Activated CD4-positive, alpha-beta T cell treated with anti-CD3 and anti-CD28 coated beads, Interleukin-2, amount 50 U/mL, for 24 hours (primary cell): ENCODE results near the gene BRME1.

Experiments used
- DNase-seq, 2 donors: peaks; one replicate each; pipeline ENCODE4 v3.0.0-alpha.2; 2020; ENCODE audit warnings: low read depth in 1 of 2, low spot score in 1 of 2

BRME1 gene

GRCh38 chr19:13888281-13888680 is 17.6 kb downstream of the BRME1 start:
- DNase-seq: no peak

GRCh38 chr19:13887517-13887916 is 18.4 kb downstream of the BRME1 start:
- no peak for DNase-seq

GRCh38 chr19:13887018-13887436 is 18.9 kb downstream of the BRME1 start:
- no peak for DNase-seq

GRCh38 chr19:13885826-13886365 is 20.0 kb downstream of the BRME1 start:
- no peak for DNase-seq

DNA sequence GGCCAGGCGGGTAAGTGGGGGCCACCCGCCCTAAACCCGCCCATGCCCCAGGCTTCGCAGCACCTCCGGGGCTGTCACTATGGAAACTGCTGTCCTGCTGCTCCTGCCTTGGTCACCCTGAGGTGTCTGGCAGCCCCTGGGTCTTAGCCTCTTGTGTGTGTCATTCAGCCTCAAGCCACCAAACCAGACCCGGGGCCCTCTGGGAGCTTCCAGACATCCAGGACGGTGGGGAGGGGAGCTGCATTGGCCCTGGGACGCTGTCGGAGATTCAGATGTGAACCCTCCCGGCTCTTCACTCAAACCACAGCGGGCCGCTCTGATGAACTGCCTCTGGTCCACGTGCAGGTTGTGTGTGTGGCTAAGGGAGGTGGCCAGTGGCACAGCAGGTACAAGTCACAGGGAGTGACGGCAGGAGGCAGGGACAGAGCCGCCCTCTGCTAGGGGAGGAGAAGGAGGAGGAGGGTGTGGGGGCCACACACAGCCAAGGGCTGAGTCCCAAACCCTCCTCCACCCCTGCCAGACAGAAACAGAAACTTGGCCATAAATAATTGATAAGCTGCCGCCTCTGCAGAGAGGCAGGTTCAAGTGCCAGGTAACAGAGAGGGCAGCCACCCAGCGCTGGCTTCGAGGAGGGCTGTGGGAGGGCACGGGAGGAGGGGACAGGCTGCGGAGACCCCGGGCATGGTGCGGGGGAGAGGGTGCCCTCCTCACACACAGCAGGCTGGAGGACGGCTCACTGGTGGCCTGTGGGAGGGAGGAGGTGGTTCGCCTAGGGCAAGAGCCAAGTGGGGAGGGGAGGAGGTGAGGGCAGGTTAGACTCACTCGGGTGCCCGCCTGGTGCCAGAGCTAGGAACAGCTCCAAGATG is 21.0 kb downstream of the BRME1 start:
- no peak for DNase-seq

- DNase-seq: no peak
These were observed 22.3 kb downstream of the BRME1 start for GRCh38 chr19:13883516-13884064.

DNA sequence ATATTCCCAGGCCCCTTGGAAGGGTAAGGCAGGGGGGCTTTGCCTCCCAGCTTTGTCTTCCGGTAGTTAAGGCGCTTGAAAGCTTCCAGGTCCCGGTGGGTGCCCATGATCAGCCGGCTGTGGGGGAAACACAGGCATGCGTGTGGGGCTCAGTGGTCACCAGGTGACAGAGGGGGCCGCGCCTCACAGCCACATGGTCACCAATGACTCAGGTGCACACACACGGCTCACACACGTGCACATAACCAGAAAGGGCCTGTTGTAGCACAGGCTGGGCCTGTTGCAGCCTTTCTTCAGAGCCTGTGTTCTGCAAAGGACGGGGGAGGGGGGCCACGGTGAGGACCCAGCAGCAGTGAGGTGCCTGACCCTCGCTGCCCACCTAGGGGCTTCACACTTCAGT is 23.1 kb downstream of the BRME1 start:
- no peak for DNase-seq

GRCh38 chr19:13882419-13882795 is 23.5 kb downstream of the BRME1 start:
- no peak for DNase-seq

DNA sequence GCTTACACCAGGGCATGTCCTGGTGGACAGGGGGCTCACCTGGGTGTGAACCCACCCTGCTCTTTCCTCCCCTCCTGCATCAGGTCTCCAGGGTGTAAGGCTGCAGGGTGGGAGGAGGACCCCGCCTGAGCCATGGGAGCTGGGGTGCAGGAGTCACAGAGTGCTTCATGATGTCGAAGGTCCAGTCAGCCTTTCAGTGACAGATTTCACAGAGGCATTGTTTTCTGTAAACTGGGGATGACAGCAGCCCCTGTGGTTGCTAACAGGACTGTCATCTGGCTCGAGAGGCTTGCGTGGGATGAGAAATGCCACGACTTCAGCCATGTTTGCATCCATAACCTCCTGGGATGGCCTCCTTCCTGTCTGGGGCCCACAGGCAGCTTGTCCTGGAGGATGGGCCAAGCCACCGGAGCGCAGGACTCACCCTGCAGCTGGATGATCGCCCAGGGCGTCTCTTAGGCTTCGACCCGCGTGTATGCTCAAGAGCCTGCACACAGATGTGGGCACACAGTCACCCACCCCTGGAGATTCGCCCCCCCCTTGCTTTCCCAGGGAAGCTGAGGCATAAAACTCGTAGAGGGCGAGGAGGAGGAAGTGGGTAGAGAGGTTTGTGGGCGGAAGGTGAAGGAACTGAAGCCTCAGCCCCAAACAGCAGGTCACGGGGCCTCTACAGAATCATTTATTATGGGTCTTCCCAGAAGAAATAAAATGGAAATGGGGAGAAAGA is 24.1 kb downstream of the BRME1 start:
- DNase-seq: peak in 1 of 2 donors; percentile 17

- DNase-seq: no peak
These were observed 24.6 kb downstream of the BRME1 start for GRCh38 chr19:13881251-13881691.

DNA sequence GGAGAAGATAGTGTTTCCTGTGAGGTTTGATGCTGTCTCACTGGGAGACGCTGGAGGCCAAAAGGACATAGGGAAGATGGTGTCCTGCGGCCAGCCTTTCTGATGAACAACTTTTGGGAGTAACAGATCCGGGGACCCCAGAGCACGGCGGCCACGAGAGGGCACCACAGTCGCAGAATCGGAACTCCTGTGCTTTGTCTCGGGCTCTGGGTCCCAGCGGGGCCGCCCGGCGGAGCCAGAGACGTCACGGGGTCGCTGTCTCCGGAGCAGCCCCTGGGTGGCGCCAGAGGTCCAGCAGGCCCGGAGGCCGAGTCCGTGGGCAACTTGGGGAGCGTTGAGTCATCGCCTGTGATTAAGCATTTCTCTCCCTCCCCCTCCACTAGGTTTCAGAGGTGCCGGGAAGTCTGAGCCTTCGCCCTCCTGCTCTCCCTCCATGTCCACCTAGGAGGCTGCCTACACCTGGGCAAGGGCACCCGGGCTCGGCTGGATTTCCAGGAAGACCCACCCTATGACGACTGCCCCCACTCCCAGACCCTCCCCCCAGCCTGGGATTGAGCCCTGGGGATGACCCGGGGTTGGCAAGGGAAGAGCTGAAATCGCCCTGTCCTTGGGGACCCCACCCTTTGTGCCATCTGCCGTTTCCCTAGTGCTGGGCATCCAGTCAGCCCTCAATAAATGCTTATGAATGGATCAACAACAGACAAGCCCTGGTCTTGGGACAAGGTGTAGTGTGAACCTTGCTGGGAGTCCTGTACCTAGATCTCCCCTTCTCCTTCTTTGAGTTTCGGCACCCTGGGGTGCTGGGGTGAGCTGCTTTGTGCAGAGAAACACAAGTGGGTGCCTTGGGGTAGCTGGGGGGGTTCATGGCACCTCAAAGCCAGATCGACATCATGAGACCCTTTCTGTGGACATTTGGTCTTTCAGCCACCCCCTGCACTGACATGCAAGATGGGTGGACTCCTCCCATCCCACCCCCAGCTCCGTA is 25.6 kb downstream of the BRME1 start:
- DNase-seq: peak; percentile 98

- DNase-seq: no peak
These were observed 28.6 kb downstream of the BRME1 start for GRCh38 chr19:13877303-13877702.

DNA sequence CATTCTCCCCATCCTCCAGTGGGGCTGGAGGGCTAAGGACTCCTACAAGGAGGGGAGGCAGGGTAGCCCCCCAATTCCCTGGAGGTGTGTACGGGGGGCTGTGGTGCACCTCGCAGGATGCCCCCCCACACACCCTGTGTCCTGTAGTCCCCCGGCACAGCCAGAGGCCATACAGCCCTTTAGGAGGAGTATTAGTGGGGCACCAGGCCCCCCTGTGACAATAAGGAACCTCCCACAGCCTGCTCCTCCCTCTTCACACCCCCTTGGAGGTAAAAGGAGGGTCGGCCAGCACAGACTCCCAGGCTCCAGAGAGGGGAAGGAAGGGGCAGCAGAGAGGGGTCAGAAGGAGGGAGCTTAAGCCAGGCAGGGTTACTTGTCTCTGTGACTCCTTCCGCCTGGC is 29.1 kb downstream of the BRME1 start, which contains the start of gene NANOS3:
Gene NANOS3, plus strand, starts transcription at position 301 of the 400 bp plus-strand sequence. CDS start 115 bp downstream, outside the sequence.
- no peak for DNase-seq

GRCh38 chr19:13875824-13876223 is 30.1 kb downstream of the BRME1 start:
- no peak for DNase-seq

DNA sequence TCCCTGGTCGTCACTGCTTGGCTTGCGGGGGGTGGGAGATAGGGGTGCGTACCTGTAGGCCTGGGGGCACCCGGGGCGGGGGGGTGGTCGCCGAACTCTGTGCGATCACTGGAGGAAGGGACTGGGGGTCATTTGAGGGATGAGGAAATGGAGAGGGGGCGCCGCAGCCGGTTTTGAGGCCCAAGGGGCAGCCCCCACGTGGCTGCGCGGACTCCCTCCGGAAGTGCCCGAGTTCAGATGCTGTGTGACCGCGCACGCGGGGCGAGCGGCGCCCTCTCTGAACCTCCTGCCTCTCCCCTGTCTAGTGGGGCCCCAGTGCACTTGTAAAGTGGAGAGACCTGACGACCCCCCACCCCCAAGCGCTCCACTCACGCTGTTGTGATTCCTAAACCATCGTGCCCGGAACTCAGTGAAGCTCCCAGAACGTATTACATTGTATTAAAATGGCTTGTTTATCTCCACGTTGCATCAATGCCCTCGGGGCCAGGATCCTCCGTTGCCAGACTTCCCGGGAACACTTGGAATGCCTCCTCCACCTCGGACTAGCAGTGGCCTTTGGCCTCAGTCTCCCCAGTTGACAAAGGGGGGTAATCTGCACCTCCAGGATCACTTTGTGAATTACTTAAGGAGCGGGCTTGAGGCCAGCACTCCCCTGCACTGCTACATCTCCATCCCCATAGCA is 31.9 kb downstream of the BRME1 start:
- DNase-seq: no peak

DNA sequence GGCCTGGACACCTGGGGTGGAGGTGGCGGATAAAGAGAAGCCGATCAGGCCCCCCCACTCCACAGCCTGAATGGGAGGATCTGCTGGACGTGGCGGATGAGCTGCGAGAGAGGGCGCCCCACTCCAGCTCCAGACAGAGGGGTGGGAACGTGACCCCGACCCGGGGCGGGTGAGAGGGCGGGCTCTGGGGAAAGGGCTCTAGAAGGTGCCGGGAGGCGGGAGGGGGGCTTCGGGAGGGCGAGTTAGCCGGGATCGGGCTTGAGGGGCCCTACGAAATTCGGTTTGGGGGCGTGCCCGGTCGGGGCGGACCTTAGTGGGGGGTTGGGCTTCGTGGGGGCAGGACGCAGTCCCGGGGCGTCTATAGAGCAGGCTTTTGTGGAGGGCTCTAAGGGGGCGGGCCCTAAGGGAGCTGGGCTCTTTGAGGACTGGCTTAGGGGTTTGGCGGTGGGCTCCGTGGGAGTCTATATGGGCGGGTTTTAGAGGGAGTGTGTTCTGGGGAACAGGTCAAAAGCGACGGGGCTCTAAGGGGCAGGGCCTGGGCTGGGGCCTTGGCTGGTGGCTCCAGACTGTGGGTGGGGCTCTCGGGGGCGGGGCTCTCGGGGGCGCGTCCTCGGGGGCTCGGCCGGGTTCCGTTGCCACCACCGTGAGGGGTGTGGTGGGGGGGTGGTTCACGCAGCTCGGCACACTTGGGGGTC is 33.1 kb downstream of the BRME1 start:
- no peak for DNase-seq

GRCh38 chr19:13872339-13872694 is 33.6 kb downstream of the BRME1 start:
- DNase-seq: no peak

DNA sequence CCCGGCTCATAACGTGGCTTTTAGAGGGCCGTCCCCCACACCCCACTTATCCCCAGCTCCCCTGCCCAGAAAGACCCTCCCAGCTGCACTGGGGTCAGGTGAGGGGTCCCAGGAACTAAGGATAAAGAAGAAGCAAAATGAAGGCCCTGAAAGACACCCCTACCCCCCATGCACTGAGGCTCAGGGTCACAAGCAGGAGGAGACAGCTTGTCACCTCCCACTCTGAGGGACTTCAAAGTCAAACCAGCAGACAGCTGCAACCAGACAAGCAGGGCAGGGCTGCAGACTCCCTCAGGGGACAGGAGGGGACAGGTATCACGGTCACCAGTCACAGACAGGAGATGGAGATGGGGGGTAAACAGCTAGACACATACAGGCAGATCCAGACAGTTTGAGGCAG is 35.0 kb downstream of the BRME1 start:
- DNase-seq: no peak

DNA sequence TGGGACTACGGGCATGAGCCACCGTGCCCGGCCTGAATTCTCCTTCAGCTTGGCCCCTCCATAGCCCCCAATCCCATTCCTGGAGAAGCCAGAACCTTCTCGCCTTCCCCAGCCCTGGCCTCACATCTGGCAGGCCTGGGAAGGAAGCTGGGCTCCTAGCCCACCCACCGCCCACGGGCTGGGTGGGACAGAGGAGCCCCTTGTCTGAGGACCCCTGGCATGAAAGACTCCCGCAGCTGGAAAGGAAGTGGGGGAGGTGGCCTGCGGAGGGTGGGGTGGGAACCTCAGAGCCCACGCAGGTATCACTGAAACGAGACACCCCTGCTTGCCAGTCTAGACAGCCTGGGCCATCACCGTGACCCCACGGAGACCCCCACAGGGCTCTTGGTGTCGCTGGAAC is 36.6 kb downstream of the BRME1 start:
- no peak for DNase-seq
